Measurements from ENCODE around the gene GABRG3.
"Not testable (repeated sequence)": the region's sequence is repeated elsewhere in the genome, so short reads cannot be mapped to it uniquely, and the experiment has no call there.

The GABRG3 gene

DNA sequence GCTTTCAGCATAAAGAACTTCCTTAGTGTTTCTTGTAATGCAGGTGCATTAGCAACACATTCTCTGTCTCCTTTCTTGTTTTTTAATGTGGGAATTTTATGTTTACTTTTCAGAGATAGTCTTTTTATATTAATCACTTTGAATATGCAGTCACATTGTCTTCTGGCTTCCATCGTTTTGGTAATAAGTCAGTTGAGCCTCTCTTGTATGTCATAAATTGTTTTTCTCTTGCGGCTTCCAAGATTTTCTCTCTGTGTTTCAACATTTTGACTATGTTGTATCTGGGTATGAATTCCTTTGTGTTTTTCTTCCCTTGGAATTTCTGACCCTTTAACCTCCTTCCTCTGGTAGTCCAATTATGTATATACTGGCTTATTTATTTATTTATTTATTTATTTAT lies 25.3 kb downstream of the GABRG3 start:
- DNase-seq (ENCODE audit: low spot score) = no peak

DNA sequence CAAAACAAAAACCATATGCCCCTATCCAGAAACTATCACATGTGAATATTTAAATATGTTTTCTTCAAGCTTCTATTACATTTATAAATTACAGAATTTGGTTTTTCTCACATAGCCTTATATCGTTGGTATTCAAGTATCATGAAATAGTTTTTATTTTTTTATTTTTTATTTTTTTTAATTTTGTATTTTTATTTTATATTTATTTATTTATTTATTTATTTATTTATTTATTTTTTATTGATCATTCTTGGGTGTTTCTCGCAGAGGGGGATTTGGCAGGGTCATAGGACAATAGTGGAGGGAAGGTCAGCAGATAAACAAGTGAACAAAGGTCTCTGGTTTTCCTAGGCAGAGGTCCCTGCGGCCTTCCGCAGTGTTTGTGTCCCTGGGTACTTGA lies 32.0 kb downstream of the GABRG3 start:
- DNase-seq (ENCODE audit: low spot score) = not testable (repeated sequence)

DNA sequence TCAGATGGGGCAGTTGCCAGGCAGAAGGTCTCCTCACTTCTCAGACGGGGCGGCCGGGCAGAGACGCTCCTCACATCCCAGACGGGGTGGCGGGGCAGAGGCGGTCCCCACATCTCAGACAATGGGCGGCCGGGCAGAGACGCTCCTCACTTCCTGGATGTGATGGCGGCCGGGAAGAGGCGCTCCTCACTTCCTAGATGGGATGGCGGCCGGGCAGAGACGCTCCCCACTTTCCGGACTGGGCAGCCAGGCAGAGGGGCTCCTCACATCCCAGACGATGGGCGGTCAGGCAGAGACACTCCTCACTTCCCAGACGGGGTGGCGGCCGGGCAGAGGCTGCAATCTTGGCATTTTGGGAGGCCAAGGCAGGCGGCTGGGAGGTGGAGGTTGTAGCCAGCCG lies 33.2 kb downstream of the GABRG3 start:
- DNase-seq (ENCODE audit: low spot score) = not testable (repeated sequence)

DNA sequence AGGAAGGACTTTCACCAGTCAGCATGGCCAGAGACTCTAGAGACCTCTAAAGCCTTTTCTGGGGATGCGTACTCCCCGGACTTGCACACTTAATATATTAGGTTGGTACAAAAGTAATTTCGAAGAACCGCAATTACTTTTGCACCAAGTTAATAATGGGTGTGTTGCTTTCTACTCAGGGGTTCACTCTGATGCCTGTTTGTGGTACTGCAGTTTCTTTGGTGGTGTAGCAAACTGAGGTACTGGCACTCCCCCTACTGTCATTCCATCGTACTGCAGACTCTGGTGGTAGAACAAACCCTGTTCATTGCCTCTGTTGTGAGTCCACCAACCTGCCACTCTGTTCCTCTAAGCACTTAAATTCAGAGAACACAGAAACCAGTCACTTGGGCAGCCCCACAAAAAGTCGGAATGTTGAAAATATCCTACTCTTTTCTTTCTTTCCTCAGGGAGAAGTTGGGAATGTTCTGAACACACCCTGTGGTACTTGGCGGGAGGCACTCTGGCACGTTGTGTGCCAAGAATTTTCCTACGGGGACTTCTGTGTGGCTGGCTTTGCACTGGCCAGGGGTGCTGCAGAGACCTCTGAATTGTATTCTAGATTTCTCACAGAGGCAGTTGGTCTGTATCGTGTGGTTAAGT lies 46.3 kb downstream of the GABRG3 start:
- peak; percentile 81 for DNase-seq (ENCODE audit: low spot score)

DNA sequence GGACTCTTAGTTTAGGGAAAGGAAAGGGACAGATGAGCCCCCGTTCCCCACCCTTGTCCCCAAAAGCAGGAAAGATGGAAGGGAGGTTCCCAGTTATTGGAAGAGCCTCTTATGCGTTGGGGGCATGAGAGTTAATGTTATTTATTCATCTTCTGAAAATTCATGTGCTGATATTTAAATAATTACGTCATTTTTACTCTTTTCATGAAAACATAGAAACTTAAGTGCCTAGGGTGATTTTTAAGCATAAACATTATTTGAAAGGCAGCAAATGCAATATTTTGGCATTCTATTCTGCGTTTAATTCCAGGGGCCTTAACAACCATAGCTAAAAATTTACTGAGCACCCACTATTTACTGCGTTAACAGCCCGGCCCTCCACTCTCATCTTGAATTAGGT lies 48.7 kb downstream of the GABRG3 start:
- no peak for DNase-seq (ENCODE audit: low spot score)

DNA sequence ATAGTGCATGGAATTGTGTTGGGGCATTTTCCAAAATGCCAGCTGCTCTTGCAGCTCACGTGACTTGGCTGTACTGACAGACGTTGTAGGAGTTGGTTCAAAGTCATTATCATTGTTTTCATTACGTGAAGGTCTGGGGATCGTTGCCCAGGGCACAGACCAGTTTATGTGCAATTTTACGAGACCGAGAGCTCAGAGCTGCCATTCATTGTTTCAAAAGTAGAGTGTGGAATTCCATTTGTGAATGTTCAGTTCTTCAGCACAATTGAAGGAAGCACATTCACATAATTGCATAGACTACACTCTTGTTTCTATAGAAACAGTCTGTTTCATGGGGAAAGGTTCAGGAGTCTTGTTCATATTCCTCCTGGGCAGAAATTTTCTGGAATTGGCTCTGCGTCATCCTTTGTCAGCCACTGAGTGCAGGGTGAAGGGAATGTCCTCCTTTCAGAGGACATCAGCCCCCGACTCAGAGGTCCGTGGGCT lies 54.5 kb downstream of the GABRG3 start:
- DNase-seq (ENCODE audit: low spot score) = no peak

DNA sequence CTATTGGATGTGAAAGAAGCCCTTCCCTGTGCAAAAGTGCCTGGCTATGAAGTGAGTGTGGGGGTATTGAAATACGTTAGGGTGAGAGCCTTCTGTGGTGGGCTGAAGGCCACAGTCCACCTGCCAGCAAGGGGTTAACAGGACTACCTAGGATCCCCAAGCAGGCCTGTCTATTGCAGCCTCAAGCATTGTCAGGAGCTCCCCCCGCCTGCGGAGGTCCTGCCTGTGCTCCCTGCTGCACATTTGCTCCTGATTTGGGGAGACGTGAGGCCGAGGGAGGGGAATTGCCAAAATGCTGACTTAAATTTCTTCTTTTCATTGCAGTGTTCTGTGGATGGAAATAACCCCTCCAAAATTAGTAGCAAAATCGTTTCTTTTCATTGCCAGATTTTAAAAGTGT lies 56.2 kb downstream of the GABRG3 start:
- DNase-seq (ENCODE audit: low spot score) = no peak

DNA sequence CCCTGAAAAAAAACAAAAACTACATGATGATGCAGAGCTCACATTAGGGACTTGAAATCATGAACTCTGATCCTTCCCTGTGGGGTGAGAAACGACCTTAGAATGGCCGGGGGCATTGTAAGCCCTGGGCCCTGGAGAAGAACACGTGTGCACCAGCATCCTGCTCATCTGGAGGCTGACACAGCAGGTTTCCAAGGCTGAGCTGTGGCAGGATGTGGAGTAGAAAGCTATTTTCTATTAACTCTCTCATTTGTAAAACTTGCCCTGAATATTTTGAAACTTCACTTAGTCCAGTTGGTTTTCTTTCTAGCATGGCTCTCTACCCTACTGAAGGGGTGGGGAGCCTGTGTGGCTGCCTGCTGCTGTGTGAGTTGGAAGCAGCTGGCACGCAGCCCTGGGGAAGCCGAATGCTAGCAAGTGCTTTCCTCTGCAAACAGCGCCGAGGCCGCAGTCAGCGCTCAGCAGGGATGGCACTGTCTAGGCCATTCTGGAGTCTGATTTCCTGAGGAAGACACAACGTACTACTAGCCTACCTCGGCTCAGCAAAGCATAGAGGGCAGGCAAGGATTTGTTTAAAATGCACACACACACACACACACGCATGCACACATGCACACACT lies 58.0 kb downstream of the GABRG3 start:
- DNase-seq (ENCODE audit: low spot score) = no peak

DNA sequence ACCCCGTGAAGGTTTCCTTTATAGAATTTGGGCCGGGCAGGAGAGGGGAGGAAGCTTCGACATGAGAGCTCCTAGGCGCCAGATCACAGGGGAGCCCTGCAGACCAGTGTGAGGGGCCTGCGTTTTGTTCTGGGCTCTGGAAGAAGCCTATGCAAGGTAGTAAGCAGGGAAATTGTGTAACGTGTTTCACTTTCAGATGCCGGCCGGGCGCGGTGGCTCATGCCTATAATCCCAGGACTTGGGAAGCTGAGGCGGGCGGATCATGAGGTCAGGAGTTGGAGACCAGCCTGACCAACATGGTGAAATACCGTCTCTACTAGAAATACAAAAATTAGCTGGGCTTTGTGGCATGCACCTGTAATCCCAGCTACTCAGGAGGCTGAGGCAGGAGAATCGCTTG lies 65.2 kb downstream of the GABRG3 start:
- DNase-seq (ENCODE audit: low spot score) = no peak

DNA sequence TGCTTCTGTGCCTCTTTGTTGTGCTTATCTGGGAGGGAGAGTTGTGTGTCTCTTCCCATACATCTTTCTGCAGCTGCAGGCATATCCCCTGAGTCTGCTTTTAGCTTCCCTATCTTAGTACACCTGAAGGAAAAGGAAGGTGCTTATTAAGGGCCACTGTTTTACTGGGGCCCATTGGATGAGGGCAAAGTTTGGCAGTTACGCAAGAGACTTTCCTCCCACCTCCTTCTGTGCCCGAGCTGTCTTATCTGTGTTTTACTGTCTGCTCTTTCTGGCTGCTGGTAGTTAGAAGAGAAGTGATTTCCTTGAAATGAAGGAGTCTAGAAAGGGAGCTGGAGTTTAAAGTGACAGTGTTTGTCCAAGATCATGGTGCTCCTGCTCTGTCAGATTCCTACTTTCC lies 66.5 kb downstream of the GABRG3 start:
- DNase-seq (ENCODE audit: low spot score) = no peak

DNA sequence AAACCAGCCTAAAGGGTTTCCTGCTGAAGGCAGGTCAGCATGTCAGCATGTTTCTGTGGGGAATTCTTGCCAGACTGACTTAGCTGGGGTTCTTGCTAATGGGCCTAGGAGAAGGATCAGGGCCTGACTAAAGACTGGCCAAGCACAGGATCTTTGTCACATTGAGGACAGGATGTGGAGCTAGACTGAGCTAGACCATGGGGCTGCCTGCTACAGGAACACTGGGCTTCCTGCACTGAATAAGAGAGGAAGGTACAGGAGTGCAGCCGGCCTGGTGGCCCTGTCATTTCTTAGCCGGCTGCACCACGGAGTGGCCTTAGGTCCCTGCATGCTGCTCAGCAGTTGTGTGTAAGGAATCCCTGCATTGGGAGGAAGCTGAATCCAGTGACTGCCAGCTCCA lies 68.2 kb downstream of the GABRG3 start:
- DNase-seq (ENCODE audit: low spot score) = no peak

DNA sequence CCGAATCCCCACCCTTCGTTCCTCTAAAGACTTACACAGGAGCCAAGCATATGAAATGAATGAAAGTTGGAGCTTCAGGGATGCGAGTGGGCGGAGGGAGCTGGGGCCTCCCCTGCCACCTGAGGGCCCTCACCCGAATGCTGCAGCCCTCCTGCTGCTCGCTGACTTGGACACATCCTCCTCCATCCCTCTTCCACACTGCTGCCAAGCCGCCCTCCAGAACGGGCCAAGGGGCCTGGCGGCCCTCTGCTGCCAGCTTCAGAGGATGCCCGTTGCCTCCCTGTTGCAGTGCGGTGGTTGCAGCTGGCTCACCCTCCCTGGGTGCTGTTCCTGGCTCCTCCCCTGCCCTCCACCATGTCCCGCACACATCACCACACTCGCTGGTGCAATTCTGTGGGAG lies 71.2 kb downstream of the GABRG3 start:
- no peak for DNase-seq (ENCODE audit: low spot score)

DNA sequence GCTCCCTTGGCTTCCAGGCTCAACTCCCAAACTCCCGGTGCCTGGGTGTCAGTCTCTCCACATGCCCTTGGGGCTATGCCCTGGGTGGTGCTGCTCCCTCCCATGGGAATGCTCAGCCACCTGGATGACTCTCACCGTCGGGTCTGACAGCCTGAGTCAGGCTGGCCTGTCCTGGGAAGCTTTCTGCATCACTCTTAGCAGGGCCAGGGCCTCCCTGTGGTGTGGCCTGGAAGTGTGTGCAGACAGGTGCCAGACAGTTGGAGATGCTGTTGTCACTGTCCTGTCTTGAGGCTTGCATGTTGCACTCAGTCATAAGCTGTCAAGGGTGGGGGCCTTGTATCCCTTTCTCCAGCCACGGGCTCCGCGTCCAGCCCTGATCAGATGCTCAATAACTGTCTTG lies 71.7 kb downstream of the GABRG3 start:
- DNase-seq (ENCODE audit: low spot score) = no peak

DNA sequence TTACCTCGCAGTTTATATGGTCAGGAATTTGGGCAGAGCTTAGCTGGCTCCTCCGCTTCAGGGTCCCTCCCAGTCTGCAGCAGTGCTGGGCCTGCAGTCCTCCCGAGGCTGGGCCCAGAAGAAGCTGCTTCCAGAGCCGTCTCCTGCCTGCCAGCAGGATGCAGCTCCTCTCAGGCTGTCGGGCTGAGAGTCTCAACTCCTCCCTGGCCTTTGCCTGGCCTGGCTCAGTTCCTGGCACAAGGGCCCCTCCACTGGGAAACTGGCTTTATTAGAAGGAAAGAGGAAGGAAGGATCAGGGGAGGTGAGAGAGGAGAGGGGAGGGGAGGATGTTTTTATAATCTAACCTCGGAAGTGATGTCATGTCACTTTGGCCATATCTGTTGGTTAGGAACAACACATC lies 72.8 kb downstream of the GABRG3 start:
- no peak for DNase-seq (ENCODE audit: low spot score)

DNA sequence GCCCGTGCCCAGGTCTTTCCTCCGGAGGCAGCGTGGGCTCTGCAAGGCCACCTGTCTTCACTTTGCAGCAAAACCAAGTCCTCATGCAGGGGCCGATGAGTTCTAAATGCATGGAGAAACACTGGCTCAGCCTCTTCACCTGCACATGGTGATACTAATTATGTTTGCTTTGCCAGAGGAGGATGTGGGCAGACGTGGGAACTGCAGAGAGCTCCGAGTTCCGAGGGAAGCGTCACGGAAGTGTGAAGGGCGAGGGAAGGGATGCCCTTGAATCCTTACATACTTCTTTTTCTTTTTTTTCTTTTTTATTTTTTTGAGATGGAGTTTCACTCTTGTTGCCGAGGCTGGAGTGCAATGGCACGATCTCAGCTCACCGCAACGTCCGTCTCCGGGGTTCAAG lies 74.8 kb downstream of the GABRG3 start:
- no peak for DNase-seq (ENCODE audit: low spot score)

DNA sequence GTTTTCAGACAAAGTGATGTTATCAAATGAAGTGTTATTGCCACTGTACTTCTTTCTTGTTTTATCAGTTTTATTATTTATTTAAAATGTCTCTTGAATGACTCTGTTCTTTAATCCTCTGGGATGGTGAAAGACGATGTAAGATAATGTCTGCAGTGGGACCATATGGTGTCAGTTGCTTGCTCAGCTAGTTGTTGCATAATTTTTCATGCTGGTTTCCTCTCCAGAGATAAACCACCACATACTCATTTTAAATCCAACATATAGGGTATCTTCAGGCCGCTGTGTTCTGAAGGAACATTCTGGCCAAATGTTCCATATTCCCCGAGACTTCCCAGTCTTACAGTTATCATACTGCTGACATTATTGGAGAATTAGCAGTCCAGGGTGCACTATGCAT lies 75.9 kb downstream of the GABRG3 start:
- no peak for DNase-seq (ENCODE audit: low spot score)

DNA sequence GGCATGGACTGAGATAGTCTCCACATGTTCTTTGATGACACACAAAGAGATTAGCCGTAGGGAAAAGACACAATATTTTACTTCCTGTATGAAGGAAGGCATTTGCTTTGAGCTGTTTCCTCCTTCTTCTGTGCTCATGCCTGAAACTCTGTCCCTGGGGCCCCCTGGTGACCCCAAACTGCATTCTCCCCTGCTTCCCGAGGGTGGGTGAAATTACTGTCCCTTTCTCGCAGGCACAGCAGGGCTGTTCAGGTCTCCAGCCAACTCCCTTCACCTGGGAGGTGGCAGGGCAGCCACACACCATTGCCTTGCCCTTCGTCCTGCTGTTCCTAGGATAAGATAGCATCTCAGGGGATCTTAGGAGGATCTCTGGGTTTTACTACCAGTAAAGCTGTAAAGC lies 79.2 kb downstream of the GABRG3 start:
- no peak for DNase-seq (ENCODE audit: low spot score)

DNA sequence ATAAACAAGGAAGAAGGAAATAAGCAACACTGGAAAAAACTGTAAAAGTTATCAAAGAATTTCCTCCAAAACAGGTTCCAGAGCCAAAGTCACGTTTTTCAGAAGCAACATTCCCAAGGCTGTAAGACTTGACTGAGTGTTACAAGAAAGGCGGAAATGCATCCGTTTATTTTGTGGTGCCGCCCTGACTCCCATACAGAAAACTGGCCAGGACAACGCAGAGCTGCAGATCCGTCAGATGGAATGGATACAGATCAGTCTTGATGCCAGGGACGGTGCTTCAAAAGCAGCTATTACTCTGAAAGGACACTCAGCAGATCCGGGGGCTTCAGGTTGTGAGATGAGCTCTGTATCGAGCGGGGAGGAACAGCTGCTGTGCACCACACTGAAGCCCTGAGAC lies 83.4 kb downstream of the GABRG3 start:
- no peak for DNase-seq (ENCODE audit: low spot score)

DNA sequence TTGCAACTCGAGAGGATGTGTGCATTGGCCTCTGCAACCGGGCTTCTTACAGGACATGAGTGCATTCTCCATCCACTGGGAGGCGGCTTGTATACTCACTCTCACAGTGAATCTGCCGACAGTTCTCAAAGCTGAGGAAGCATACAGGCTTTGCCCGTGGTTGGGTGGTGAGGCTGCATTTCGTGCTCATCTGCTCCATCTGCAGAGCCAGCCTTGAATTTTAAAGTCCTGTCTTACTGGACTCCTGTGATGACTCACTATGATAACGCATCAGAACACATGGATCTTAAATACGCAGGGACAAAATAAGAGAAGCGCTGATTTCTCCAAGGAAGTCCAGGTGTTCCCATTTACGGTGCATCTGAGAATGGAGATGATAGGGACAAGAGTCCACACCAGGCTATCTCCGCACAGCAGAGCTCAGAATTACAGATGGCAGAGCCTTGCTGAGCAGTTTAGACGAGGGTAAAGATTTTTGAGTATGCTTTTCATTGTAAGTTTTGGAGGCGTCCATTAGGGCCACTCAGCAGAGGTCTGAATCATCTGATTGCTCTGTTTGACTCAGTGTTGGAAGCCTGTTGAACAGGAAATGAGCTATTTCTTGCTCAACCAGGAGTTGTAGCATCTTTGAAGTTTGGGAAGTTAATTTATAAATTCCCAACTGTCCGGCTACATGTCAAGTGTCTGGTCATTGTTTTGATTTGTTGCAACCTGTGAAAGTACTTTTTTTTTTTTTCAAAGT lies 87.1 kb downstream of the GABRG3 start:
- DNase-seq (ENCODE audit: low spot score) = no peak

DNA sequence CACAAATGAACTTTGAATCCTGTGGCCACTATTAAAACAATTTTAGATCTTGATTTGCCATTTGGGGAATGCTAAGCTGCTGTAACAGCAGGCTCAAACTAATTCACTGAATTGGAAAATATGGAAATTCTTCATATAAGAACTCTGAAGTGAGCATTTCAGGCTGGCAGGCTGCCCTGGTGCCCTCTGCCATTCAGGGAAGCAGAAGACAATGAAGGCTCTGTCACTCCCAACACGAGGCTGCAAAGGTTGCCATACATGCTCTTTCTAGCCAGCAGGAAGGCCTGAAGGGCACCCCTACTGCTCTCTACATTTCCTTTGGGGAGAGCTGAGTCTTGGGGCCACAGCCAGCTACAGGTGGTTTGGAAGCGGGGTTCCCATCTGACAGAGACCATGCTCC lies 88.0 kb downstream of the GABRG3 start:
- no peak for DNase-seq (ENCODE audit: low spot score)

DNA sequence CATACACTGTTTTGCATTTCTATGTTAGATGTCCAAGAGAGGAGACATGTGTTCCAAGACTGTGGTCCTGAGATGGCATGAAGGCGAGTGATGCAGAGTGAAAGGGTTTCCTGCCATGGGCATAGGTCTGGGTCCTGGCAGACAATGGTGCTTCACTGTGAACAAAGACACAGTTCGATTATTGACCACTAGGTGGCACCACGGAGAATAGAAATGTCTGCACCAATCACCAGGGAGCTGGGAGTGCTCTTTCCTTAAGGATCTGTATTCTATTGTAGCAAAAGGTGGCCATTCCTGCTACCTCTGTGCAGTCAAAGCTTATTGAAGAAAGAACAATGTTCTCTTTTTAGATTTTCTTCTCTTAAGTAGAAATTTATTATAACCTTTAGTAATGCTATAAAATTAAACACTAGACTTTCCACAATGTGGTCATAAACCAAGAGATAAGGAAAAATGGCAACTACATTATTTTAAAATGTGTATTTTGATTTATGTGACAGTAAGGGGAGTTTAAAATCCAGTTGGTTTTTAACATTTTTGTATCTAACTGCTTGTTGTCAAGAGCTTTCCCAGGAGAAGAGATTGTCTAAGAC lies 88.7 kb downstream of the GABRG3 start:
- peak; percentile 62 for DNase-seq (ENCODE audit: low spot score)

DNA sequence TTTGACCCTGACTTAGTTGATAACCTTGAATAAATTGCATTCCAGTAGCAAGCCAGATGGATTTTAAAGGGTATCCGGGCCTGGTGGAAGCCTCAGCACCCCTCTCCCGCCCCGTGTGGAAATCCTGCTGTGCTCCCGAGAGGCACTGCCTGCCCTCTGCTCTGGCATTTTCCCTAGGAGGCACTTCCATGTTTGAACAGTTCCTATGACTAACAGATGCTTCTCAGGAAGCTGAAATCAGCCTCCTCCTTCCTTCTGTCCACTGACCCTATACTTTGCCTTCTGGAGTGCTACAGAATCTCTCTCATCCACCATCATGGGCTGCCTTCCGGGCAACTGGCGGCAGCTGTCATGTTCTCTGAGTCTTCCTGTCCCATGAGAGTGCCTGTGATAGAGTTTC lies 90.8 kb downstream of the GABRG3 start:
- no peak for DNase-seq (ENCODE audit: low spot score)

DNA sequence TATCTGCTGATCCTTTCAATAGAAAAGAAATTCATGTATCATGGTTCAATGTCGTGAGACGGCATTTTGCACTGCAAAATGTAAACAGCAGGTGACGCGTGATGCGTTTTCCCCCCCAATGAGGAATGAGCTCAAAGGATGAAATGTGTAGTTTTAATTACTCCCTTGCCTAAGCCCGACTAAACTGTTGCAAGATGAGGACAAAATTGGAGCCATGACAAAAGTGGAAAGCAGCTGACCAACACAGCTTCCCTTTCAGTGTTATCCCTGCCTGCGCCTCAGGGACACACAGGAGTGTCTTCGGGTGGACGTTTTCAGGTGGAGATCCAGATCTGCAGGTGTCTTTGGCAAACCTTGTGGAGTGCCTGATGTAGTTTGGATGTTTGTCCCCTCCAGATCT lies 92.0 kb downstream of the GABRG3 start:
- DNase-seq (ENCODE audit: low spot score) = no peak
